ENCODE data around the gene PLCG2. TPM values are rescaled to one million over a fixed set of nuclear protein-coding genes. Genes with fewer than 3 reads are reported as not detected.

Gene PLCG2
- total and polyA plus RNA-seq, 2 of the 8 experiments (the other 6 are each of a cell fraction or from before 2014, with no cell fraction given): 6.1 to 6.9 TPM

- TF ChIP-seq ATF2 (IDR thresholded peaks at IDR 0.05; ENCODE audit: low read length): no peak
- no peak for TF ChIP-seq CHD1 (IDR thresholded peaks at IDR 0.05; ENCODE audit: low read depth, low read length)
- TF ChIP-seq ZNF274 (IDR thresholded peaks at IDR 0.05; ENCODE audit: borderline replicate concordance, extremely low read depth, low read length): no peak
- TF ChIP-seq CHD7 (IDR thresholded peaks at IDR 0.05; ENCODE audit: insufficient replicate concordance, low read length): no peak
- TF ChIP-seq TEAD4 (IDR thresholded peaks at IDR 0.05; ENCODE audit: low read depth, low read length): no peak
- no peak for TF ChIP-seq RBBP5 (IDR thresholded peaks at IDR 0.05; ENCODE audit: borderline replicate concordance, low read depth, low read length)
These were observed 13.1 kb upstream of the PLCG2 start (continued) for GRCh38 chr16:81765969-81766368.
